Tibial nerve (tissue), 3 donors: ENCODE data around the gene FGF18.

Experiments
- POLR2A ChIP-seq, 2 donors: fragments of 450-650 bp; IDR thresholded peaks; one replicate each; pipeline ENCODE4 v1.6.1; 2017; ENCODE audit warnings: antibody characterized with exemption in 2 of 2, mild to moderate bottlenecking in 2 of 2, moderate library complexity in 2 of 2
- TF ChIP-seq, protein P1 (sequence below), 5 experiments: fragments of 200-600 bp in 3 of 5; fragments of 450-650 bp in 2 of 5; sonication (generic) in 3 of 5; IDR thresholded peaks; one replicate each; pipeline ENCODE4 v1.5.1; 2016 to 2019; ENCODE audit warnings: antibody characterized with exemption in 5 of 5, mild to moderate bottlenecking in 3 of 5, moderate library complexity in 2 of 5

DNA sequence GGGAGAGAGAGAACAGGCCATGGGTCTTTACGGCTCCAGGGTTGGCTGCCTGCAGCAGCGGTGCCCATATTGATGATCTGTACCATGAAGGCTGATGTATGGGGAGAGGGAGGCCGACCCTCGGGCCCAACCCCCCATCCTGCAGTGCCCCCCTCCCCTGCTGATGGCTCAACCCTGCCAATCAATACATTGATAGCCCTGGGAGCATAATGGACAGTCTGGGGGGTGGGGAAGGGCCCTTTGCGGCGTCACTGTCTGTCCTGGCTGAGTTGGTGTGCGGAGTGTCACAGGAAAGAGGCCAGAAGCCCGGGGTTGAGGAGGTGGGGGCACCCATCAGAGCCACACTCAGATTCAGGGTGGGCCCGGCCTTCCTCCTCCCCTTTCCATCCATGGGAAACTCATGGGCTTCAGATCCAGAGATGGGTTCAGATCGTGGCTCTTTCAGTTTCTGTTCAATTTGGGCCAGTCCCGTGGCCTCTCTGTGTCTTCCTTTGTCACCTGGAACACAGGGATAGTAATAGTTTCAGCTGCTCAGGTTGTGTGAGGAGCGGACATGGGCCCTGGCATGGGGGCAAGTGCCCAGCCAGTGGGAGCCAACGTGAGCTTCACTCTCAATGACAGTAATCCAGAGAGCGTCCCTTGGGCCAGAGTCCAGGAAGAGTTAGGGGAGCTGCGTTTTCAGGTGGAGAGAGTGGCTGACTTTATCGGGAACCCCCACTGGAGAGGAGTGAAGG, 9.5 kb downstream of the FGF18 start:
- no peak for TF ChIP-seq POLR2A (IDR thresholded peaks at IDR 0.05)
- TF ChIP-seq, protein P1, sequence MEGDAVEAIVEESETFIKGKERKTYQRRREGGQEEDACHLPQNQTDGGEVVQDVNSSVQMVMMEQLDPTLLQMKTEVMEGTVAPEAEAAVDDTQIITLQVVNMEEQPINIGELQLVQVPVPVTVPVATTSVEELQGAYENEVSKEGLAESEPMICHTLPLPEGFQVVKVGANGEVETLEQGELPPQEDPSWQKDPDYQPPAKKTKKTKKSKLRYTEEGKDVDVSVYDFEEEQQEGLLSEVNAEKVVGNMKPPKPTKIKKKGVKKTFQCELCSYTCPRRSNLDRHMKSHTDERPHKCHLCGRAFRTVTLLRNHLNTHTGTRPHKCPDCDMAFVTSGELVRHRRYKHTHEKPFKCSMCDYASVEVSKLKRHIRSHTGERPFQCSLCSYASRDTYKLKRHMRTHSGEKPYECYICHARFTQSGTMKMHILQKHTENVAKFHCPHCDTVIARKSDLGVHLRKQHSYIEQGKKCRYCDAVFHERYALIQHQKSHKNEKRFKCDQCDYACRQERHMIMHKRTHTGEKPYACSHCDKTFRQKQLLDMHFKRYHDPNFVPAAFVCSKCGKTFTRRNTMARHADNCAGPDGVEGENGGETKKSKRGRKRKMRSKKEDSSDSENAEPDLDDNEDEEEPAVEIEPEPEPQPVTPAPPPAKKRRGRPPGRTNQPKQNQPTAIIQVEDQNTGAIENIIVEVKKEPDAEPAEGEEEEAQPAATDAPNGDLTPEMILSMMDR (IDR thresholded peaks at IDR 0.05) = no peak
